B cell (primary cell): Measurements from ENCODE around the gene SDCCAG8.

Experiments used
- EZH2 ChIP-seq: IDR thresholded peaks from 2 replicates; pipeline ENCODE4 v1.6.1; 2012; ENCODE audit warnings: borderline replicate concordance, low read depth, mild to moderate bottlenecking, moderate library complexity, low read length; ENCODE audit not compliant: insufficient read depth, poor library complexity, severe bottlenecking
- TF ChIP-seq, protein P1 (sequence below): fragments of 200-600 bp; IDR thresholded peaks from one replicate; pipeline ENCODE4 v1.8.0; 2022; ENCODE audit warnings: antibody characterized with exemption, mild to moderate bottlenecking

DNA sequence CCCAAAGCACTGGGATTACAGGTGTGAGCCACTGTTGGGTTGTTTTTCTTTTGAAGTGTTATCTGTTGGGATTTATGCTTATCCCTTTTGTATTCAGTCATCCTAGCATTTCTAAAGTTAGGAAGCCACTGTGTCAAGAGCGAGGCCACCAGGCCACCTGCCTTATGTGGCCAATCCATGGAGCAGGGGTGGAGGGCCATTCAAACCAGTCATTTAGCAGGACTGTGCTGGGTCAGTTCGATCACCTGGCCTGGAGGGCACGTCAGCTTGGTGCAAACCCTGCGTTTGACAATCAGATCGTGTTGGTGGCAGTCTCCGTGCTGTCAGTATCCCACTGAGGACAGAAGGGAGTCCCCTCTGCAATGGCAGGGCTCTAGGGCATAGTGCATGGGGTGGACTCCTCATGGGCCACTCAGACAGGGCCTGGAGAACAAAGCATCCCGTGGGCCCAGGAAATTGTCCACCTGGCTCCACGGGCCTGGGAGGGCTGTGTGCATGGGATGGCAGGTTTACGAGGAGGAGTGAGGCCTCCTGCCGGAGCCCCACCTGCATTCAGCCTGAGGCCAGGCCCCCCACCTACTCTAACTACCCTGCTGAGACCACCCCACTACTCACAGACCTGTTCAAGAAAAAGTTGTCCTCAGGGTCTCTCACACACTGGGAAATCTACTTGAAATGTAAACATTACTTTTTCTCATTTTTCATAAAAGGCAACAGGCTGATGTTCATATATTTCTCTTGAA is 242.3 kb downstream of the SDCCAG8 start:
- TF ChIP-seq EZH2, result no peak
- TF ChIP-seq, protein P1, sequence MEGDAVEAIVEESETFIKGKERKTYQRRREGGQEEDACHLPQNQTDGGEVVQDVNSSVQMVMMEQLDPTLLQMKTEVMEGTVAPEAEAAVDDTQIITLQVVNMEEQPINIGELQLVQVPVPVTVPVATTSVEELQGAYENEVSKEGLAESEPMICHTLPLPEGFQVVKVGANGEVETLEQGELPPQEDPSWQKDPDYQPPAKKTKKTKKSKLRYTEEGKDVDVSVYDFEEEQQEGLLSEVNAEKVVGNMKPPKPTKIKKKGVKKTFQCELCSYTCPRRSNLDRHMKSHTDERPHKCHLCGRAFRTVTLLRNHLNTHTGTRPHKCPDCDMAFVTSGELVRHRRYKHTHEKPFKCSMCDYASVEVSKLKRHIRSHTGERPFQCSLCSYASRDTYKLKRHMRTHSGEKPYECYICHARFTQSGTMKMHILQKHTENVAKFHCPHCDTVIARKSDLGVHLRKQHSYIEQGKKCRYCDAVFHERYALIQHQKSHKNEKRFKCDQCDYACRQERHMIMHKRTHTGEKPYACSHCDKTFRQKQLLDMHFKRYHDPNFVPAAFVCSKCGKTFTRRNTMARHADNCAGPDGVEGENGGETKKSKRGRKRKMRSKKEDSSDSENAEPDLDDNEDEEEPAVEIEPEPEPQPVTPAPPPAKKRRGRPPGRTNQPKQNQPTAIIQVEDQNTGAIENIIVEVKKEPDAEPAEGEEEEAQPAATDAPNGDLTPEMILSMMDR, result no peak
